Activated CD4-positive, CD25-positive, alpha-beta regulatory T cell treated with anti-CD3 and anti-CD28 coated beads, Interleukin-2, amount 50 U/mL, for 24 hours (primary cell): ENCODE results near the gene TBC1D17.

ENCODE experiments used
- ATAC-seq, 2 donors: fragments of 150-1000 bp; cut with Tn5 transposase; one replicate each; pipeline ENCODE4 v1.10.0; 2021; ENCODE audit warnings: mild to moderate bottlenecking in 1 of 2, moderate library complexity in 1 of 2

Gene TBC1D17

GRCh38 chr19:49879243-49879963 lies 1.9 kb downstream of the TBC1D17 start:
- no peak for ATAC-seq

- ATAC-seq: no peak
These were observed 2.8 kb downstream of the TBC1D17 start for GRCh38 chr19:49880162-49880869.

GRCh38 chr19:49881186-49881585 lies 3.7 kb downstream of the TBC1D17 start:
- no peak for ATAC-seq

- no peak for ATAC-seq
These were observed 4.3 kb downstream of the TBC1D17 start for GRCh38 chr19:49881672-49882394.

- ATAC-seq: no peak
These were observed 5.1 kb downstream of the TBC1D17 start for GRCh38 chr19:49882643-49883042.

- ATAC-seq: no peak
These were observed 5.6 kb downstream of the TBC1D17 start for GRCh38 chr19:49883094-49883493.

GRCh38 chr19:49884109-49884508 lies 6.6 kb downstream of the TBC1D17 start:
- ATAC-seq: no peak

- no peak for ATAC-seq
These were observed 7.3 kb downstream of the TBC1D17 start for GRCh38 chr19:49884760-49885159.

GRCh38 chr19:49887037-49887664 lies 9.6 kb downstream of the TBC1D17 start:
- no peak for ATAC-seq

- ATAC-seq: no peak
These were observed 10.4 kb downstream of the TBC1D17 start for GRCh38 chr19:49887665-49888509.

GRCh38 chr19:49888510-49888824 lies 11.0 kb downstream of the TBC1D17 start:
- no peak for ATAC-seq

GRCh38 chr19:49889038-49889686 lies 11.7 kb downstream of the TBC1D17 start:
- no peak for ATAC-seq

- ATAC-seq: peak; percentile 63 to 69
These were observed 12.3 kb downstream of the TBC1D17 start for GRCh38 chr19:49889687-49890348.

GRCh38 chr19:49890349-49891311 lies 13.1 kb downstream of the TBC1D17 start:
- ATAC-seq: peak; percentile 74 to 77

GRCh38 chr19:49891393-49891792 lies 13.9 kb downstream of the TBC1D17 start:
- no peak for ATAC-seq

GRCh38 chr19:49892716-49893115 lies 15.2 kb downstream of the TBC1D17 start:
- ATAC-seq: no peak

- no peak for ATAC-seq
These were observed 16.6 kb downstream of the TBC1D17 start for GRCh38 chr19:49894011-49894664.

GRCh38 chr19:49894879-49895565 lies 17.5 kb downstream of the TBC1D17 start:
- peak; percentile 14 to 36 for ATAC-seq
